ENCODE results near the gene RSPO1.

RSPO1 gene

GRCh38 chr1:37656881-37657280, 22.2 kb upstream of the RSPO1 start:
- no peak overlapping the region for H3K27ac ChIP-seq (ENCODE audit: low read length)
- no peaks in the 10 kb centered on the region; the same call in 1 of the 2 replicates for H3K4me1 ChIP-seq (ENCODE audit: control insufficient read depth, insufficient read depth, low read length)
- no peaks in the 10 kb centered on the region for H3K36me3 ChIP-seq (ENCODE audit: control insufficient read depth, insufficient read depth, low read length)
- WGBS (ENCODE audit: insufficient coverage, insufficient read length), result no CpG with 5 or more reads among the region's 11 CpGs
- H3K4me3 ChIP-seq (ENCODE audit: low read length), result no peak overlapping the region
- H3K27me3 ChIP-seq (ENCODE audit: control insufficient read depth, insufficient read depth, low read length), result no peaks in the 10 kb centered on the region
- no peaks in the 10 kb centered on the region for H3K9me3 ChIP-seq (ENCODE audit: control insufficient read depth, insufficient read depth, low read length)
- no peak for DNase-seq (ENCODE audit: low read depth, low spot score)

GRCh38 chr1:37656026-37656425, 21.3 kb upstream of the RSPO1 start:
- Histone ChIP-seq H3K36me3 (ENCODE audit: control insufficient read depth, insufficient read depth, low read length) (no peaks in the 10 kb centered on the region), H3K4me1 (ENCODE audit: control insufficient read depth, insufficient read depth, low read length) (no peaks in the 10 kb centered on the region; the same call in 1 of the 2 replicates), H3K27me3 (ENCODE audit: control insufficient read depth, insufficient read depth, low read length) (no peaks in the 10 kb centered on the region), H3K27ac (ENCODE audit: low read length) (no peak overlapping the region), H3K9me3 (ENCODE audit: control insufficient read depth, insufficient read depth, low read length) (no peaks in the 10 kb centered on the region), H3K4me3 (ENCODE audit: low read length) (no peak overlapping the region)
- no CpG with 5 or more reads among the region's 7 CpGs for WGBS (ENCODE audit: insufficient coverage, insufficient read length)
- no peak for DNase-seq (ENCODE audit: low read depth, low spot score)

GRCh38 chr1:37655274-37655673, 20.6 kb upstream of the RSPO1 start:
- no peak overlapping the region for H3K4me3 ChIP-seq (ENCODE audit: low read length)
- H3K27me3 ChIP-seq (ENCODE audit: control insufficient read depth, insufficient read depth, low read length), result no peaks in the 10 kb centered on the region
- H3K9me3 ChIP-seq (ENCODE audit: control insufficient read depth, insufficient read depth, low read length), result no peaks in the 10 kb centered on the region
- H3K4me1 ChIP-seq (ENCODE audit: control insufficient read depth, insufficient read depth, low read length), result no peaks in the 10 kb centered on the region; the same call in 1 of the 2 replicates
- no peak for DNase-seq (ENCODE audit: low read depth, low spot score)
- H3K36me3 ChIP-seq (ENCODE audit: control insufficient read depth, insufficient read depth, low read length), result no peaks in the 10 kb centered on the region
- no peak overlapping the region for H3K27ac ChIP-seq (ENCODE audit: low read length)

GRCh38 chr1:37653906-37654305, 19.2 kb upstream of the RSPO1 start:
- H3K27me3 ChIP-seq (ENCODE audit: control insufficient read depth, insufficient read depth, low read length), result no peaks in the 10 kb centered on the region
- H3K4me1 ChIP-seq (ENCODE audit: control insufficient read depth, insufficient read depth, low read length), result no peaks in the 10 kb centered on the region
- H3K4me3 ChIP-seq (ENCODE audit: low read length), result no peak overlapping the region
- no peaks in the 10 kb centered on the region for H3K9me3 ChIP-seq (ENCODE audit: control insufficient read depth, insufficient read depth, low read length)
- WGBS (ENCODE audit: insufficient coverage, insufficient read length), result no CpG with 5 or more reads among the region's 5 CpGs
- H3K27ac ChIP-seq (ENCODE audit: low read length), result no peak overlapping the region
- no peak for DNase-seq (ENCODE audit: low read depth, low spot score)
- H3K36me3 ChIP-seq (ENCODE audit: control insufficient read depth, insufficient read depth, low read length), result no peaks in the 10 kb centered on the region

- Histone ChIP-seq H3K4me3 (ENCODE audit: low read length) (no peak overlapping the region), H3K27me3 (ENCODE audit: control insufficient read depth, insufficient read depth, low read length) (no peaks in the 10 kb centered on the region), H3K27ac (ENCODE audit: low read length) (no peak overlapping the region), H3K4me1 (ENCODE audit: control insufficient read depth, insufficient read depth, low read length) (no peaks in the 10 kb centered on the region), H3K9me3 (ENCODE audit: control insufficient read depth, insufficient read depth, low read length) (no peaks in the 10 kb centered on the region), H3K36me3 (ENCODE audit: control insufficient read depth, insufficient read depth, low read length) (no peaks in the 10 kb centered on the region)
- no peak for DNase-seq (ENCODE audit: low read depth, low spot score)
- WGBS (ENCODE audit: insufficient coverage, insufficient read length), result no CpG with 5 or more reads among the region's 2 CpGs
Measured at GRCh38 chr1:37652976-37653375, 18.3 kb upstream of the RSPO1 start.

- Histone ChIP-seq H3K4me1 (ENCODE audit: control insufficient read depth, insufficient read depth, low read length) (no peaks in the 10 kb centered on the region), H3K27me3 (ENCODE audit: control insufficient read depth, insufficient read depth, low read length) (no peaks in the 10 kb centered on the region), H3K36me3 (ENCODE audit: control insufficient read depth, insufficient read depth, low read length) (no peaks in the 10 kb centered on the region), H3K9me3 (ENCODE audit: control insufficient read depth, insufficient read depth, low read length) (no peaks in the 10 kb centered on the region), H3K4me3 (ENCODE audit: low read length) (no peak overlapping the region), H3K27ac (ENCODE audit: low read length) (no peak overlapping the region)
- no peak for DNase-seq (ENCODE audit: low read depth, low spot score)
- no CpG with 5 or more reads among the region's 10 CpGs for WGBS (ENCODE audit: insufficient coverage, insufficient read length)
Measured at GRCh38 chr1:37651803-37652202, 17.1 kb upstream of the RSPO1 start.

- Histone ChIP-seq H3K4me3 (ENCODE audit: low read length) (no peak overlapping the region), H3K36me3 (ENCODE audit: control insufficient read depth, insufficient read depth, low read length) (no peaks in the 10 kb centered on the region), H3K4me1 (ENCODE audit: control insufficient read depth, insufficient read depth, low read length) (no peaks in the 10 kb centered on the region), H3K9me3 (ENCODE audit: control insufficient read depth, insufficient read depth, low read length) (no peaks in the 10 kb centered on the region), H3K27me3 (ENCODE audit: control insufficient read depth, insufficient read depth, low read length) (no peaks in the 10 kb centered on the region), H3K27ac (ENCODE audit: low read length) (no peak overlapping the region)
- WGBS (ENCODE audit: insufficient coverage, insufficient read length), result no CpG with 5 or more reads among the region's 5 CpGs
- no peak for DNase-seq (ENCODE audit: low read depth, low spot score)
Measured at GRCh38 chr1:37650721-37651120, 16.0 kb upstream of the RSPO1 start.

GRCh38 chr1:37650173-37650572, 15.5 kb upstream of the RSPO1 start:
- DNase-seq (ENCODE audit: low read depth, low spot score), result no peak
- H3K36me3 ChIP-seq (ENCODE audit: control insufficient read depth, insufficient read depth, low read length), result no peaks in the 10 kb centered on the region
- no peak overlapping the region for H3K4me3 ChIP-seq (ENCODE audit: low read length)
- no peak overlapping the region for H3K27ac ChIP-seq (ENCODE audit: low read length)
- H3K27me3 ChIP-seq (ENCODE audit: control insufficient read depth, insufficient read depth, low read length), result no peaks in the 10 kb centered on the region
- H3K4me1 ChIP-seq (ENCODE audit: control insufficient read depth, insufficient read depth, low read length), result no peaks in the 10 kb centered on the region
- WGBS (ENCODE audit: insufficient coverage, insufficient read length), result no CpG with 5 or more reads among the region's 5 CpGs
- no peaks in the 10 kb centered on the region for H3K9me3 ChIP-seq (ENCODE audit: control insufficient read depth, insufficient read depth, low read length)

- Histone ChIP-seq H3K36me3 (ENCODE audit: control insufficient read depth, insufficient read depth, low read length) (no peaks in the 10 kb centered on the region), H3K27me3 (ENCODE audit: control insufficient read depth, insufficient read depth, low read length) (no peaks in the 10 kb centered on the region; the same call in 1 of the 2 replicates), H3K27ac (ENCODE audit: low read length) (no peak overlapping the region), H3K4me1 (ENCODE audit: control insufficient read depth, insufficient read depth, low read length) (no peaks in the 10 kb centered on the region), H3K4me3 (ENCODE audit: low read length) (no peak overlapping the region), H3K9me3 (ENCODE audit: control insufficient read depth, insufficient read depth, low read length) (no peaks in the 10 kb centered on the region)
- WGBS (ENCODE audit: insufficient coverage, insufficient read length), result no CpG with 5 or more reads among the region's 7 CpGs
- DNase-seq (ENCODE audit: low read depth, low spot score), result no peak
Measured at GRCh38 chr1:37647281-37647680, 12.6 kb upstream of the RSPO1 start.

- peaks cover 11% of the 10 kb centered on the region for H3K27me3 ChIP-seq (ENCODE audit: control insufficient read depth, insufficient read depth, low read length)
- WGBS (ENCODE audit: insufficient coverage, insufficient read length), result no CpG with 5 or more reads among the region's 1 CpG
- H3K27ac ChIP-seq (ENCODE audit: low read length), result no peak overlapping the region
Measured at GRCh38 chr1:37641059-37641458, 6.4 kb upstream of the RSPO1 start.

GRCh38 chr1:37636435-37636834, 1.7 kb upstream of the RSPO1 start:
- Histone ChIP-seq H3K4me1 (ENCODE audit: control insufficient read depth, insufficient read depth, low read length) (no peaks in the 10 kb centered on the region), H3K27me3 (ENCODE audit: control insufficient read depth, insufficient read depth, low read length) (peaks cover 55% of the 10 kb centered on the region), H3K36me3 (ENCODE audit: control insufficient read depth, insufficient read depth, low read length) (no peaks in the 10 kb centered on the region), H3K9me3 (ENCODE audit: control insufficient read depth, insufficient read depth, low read length) (no peaks in the 10 kb centered on the region), H3K4me3 (ENCODE audit: low read length) (no peak overlapping the region), H3K27ac (ENCODE audit: low read length) (no peak overlapping the region)
- WGBS (ENCODE audit: insufficient coverage, insufficient read length), result no CpG with 5 or more reads among the region's 6 CpGs
- no peak for DNase-seq (ENCODE audit: low read depth, low spot score)

More at GRCh38 chr1:37641059-37641458, 6.4 kb upstream of the RSPO1 start:
- H3K9me3 ChIP-seq (ENCODE audit: control insufficient read depth, insufficient read depth, low read length), result no peaks in the 10 kb centered on the region
- H3K4me3 ChIP-seq (ENCODE audit: low read length), result no peak overlapping the region
- no peak for DNase-seq (ENCODE audit: low read depth, low spot score)
- H3K36me3 ChIP-seq (ENCODE audit: control insufficient read depth, insufficient read depth, low read length), result no peaks in the 10 kb centered on the region
- no peaks in the 10 kb centered on the region for H3K4me1 ChIP-seq (ENCODE audit: control insufficient read depth, insufficient read depth, low read length)

All from iPS DF 6.9 (cell line).